Sigmoid colon (tissue), 4 donors: ENCODE data around the gene CLDN14.

ENCODE experiments used
- CTCF ChIP-seq, 4 experiments: fragments of 450-650 bp in 3 of 4; fragments of 200-600 bp in 1 of 4; IDR thresholded peaks; one replicate each; pipeline ENCODE4 v1.5.1; 2016 to 2019; ENCODE audit warnings: antibody characterized with exemption in 4 of 4, mild to moderate bottlenecking in 3 of 4, moderate library complexity in 2 of 4
- EP300 ChIP-seq, 4 donors: sonication (generic); formaldehyde crosslinking; IDR thresholded peaks; one replicate each; pipeline ENCODE4 v1.6.1; 2017; ENCODE audit warnings: antibody characterized with exemption in 4 of 4
- POLR2A ChIP-seq, 2 donors: fragments of 450-650 bp; IDR thresholded peaks; one replicate each; pipeline ENCODE4 v1.6.1; 2016; ENCODE audit warnings: antibody characterized with exemption in 2 of 2, mild to moderate bottlenecking in 2 of 2, moderate library complexity in 2 of 2
- POLR2AphosphoS5 ChIP-seq, 4 donors: sonication (generic); formaldehyde crosslinking; IDR thresholded peaks; one replicate each; pipeline ENCODE4 v1.6.1; 2017; ENCODE audit warnings: antibody characterized with exemption in 4 of 4

GRCh38 chr21:36491209-36491910 lies 11.4 kb upstream of the CLDN14 start:
- TF ChIP-seq EP300 (IDR thresholded peaks at IDR 0.05), result no peak
- TF ChIP-seq CTCF (IDR thresholded peaks at IDR 0.05), result no peak
- TF ChIP-seq POLR2A (IDR thresholded peaks at IDR 0.05), result no peak
- no peak for TF ChIP-seq POLR2AphosphoS5 (IDR thresholded peaks at IDR 0.05)
